Stimulated activated memory B cell treated with anti-CD40 and anti-IgM and Interleukin-4, amounts not matched to agents 10 μg/mL and 1 μg/mL and 100 μg/mL, for 72 hours (primary cell): ENCODE results near the gene GGA3.
A peak's percentile ranks its signal among the peaks of the same experiment; 100 is the strongest.
"Not testable (repeated sequence)": the region's sequence is repeated elsewhere in the genome, so short reads cannot be mapped to it uniquely, and the experiment has no call there.

Source experiments
- ATAC-seq: fragments of 150-1000 bp; cut with Tn5 transposase; 2 replicates; pipeline ENCODE4 v1.10.0; 2021
- H3K27ac Mint-ChIP-seq: one replicate; pipeline ENCODE4 v1.8.0; 2022; ENCODE audit warnings: mild to moderate bottlenecking, mixed read lengths
- H3K27me3 Mint-ChIP-seq: one replicate; pipeline ENCODE4 v1.8.0; 2022; ENCODE audit warnings: mixed read lengths
- H3K36me3 Mint-ChIP-seq: one replicate; pipeline ENCODE4 v1.8.0; 2022; ENCODE audit warnings: mixed read lengths
- H3K4me1 Mint-ChIP-seq: one replicate; pipeline ENCODE4 v1.8.0; 2022; ENCODE audit warnings: mixed read lengths
- H3K4me3 Mint-ChIP-seq: one replicate; pipeline ENCODE4 v1.8.0; 2022; ENCODE audit warnings: mild to moderate bottlenecking, moderate library complexity, mixed read lengths
- H3K9me3 Mint-ChIP-seq: one replicate; pipeline ENCODE4 v1.8.0; 2022; ENCODE audit warnings: mixed read lengths

GGA3 gene

GRCh38 chr17:75266316-75267152, 5.1 kb upstream of the GGA3 start:
- Mint-ChIP-seq H3K9me3 (no peaks in the 10 kb centered on the region), H3K36me3 (peaks cover 19% of the 10 kb centered on the region), H3K4me1 (peaks cover 46% of the 10 kb centered on the region), H3K4me3 (no peak overlapping the region), H3K27ac (no peak overlapping the region), H3K27me3 (no peaks in the 10 kb centered on the region)
- ATAC-seq, result no peak

- no peaks in the 10 kb centered on the region for H3K9me3 Mint-ChIP-seq
- peaks cover 49% of the 10 kb centered on the region for H3K4me1 Mint-ChIP-seq
- H3K27me3 Mint-ChIP-seq, result no peaks in the 10 kb centered on the region
- H3K4me3 Mint-ChIP-seq, result no peak overlapping the region
- no peak overlapping the region for H3K27ac Mint-ChIP-seq
- no peak for ATAC-seq
- H3K36me3 Mint-ChIP-seq, result peaks cover 19% of the 10 kb centered on the region
These were observed 4.4 kb upstream of the GGA3 start for GRCh38 chr17:75265614-75266315.

- peaks cover 55% of the 10 kb centered on the region for H3K4me1 Mint-ChIP-seq
- H3K27me3 Mint-ChIP-seq, result no peaks in the 10 kb centered on the region
- peak overlapping the region; percentile 89 for H3K4me3 Mint-ChIP-seq
- ATAC-seq, result no peak
- peaks cover 28% of the 10 kb centered on the region for H3K36me3 Mint-ChIP-seq
- H3K27ac Mint-ChIP-seq, result peak overlapping the region; percentile 100
- no peaks in the 10 kb centered on the region for H3K9me3 Mint-ChIP-seq
These were observed 1.6 kb upstream of the GGA3 start for GRCh38 chr17:75263055-75263454.

GRCh38 chr17:75262112-75262606, 753 bp upstream of the GGA3 start:
- Mint-ChIP-seq H3K27ac (peak overlapping the region; percentile 100), H3K9me3 (no peaks in the 10 kb centered on the region), H3K4me3 (peak overlapping the region; percentile 89), H3K4me1 (peaks cover 55% of the 10 kb centered on the region), H3K36me3 (peaks cover 21% of the 10 kb centered on the region), H3K27me3 (no peaks in the 10 kb centered on the region)
- no peak for ATAC-seq

- ATAC-seq, result peak; percentile 67
- Mint-ChIP-seq H3K4me1 (peaks cover 64% of the 10 kb centered on the region), H3K4me3 (peak overlapping the region; percentile 89), H3K27ac (peak overlapping the region; percentile 100), H3K9me3 (no peaks in the 10 kb centered on the region), H3K36me3 (peaks cover 15% of the 10 kb centered on the region), H3K27me3 (no peaks in the 10 kb centered on the region)
These were observed 618 bp downstream of the GGA3 start for GRCh38 chr17:75260641-75261335.

GRCh38 chr17:75257228-75257627, 4.2 kb downstream of the GGA3 start:
- not testable (repeated sequence) for H3K4me3 Mint-ChIP-seq, H3K9me3 Mint-ChIP-seq, H3K27me3 Mint-ChIP-seq, ATAC-seq, H3K36me3 Mint-ChIP-seq
- H3K27ac Mint-ChIP-seq, result peak overlapping the region; percentile 100
- peaks cover 92% of the 10 kb centered on the region for H3K4me1 Mint-ChIP-seq

GRCh38 chr17:75255954-75256698, 5.3 kb downstream of the GGA3 start:
- peak overlapping the region; percentile 100 for H3K27ac Mint-ChIP-seq
- not testable (repeated sequence) for H3K27me3 Mint-ChIP-seq, H3K9me3 Mint-ChIP-seq, ATAC-seq, H3K4me3 Mint-ChIP-seq, H3K36me3 Mint-ChIP-seq
- peaks cover 99% of the 10 kb centered on the region for H3K4me1 Mint-ChIP-seq

GRCh38 chr17:75252039-75252816, 9.2 kb downstream of the GGA3 start:
- Mint-ChIP-seq H3K4me1 (peaks cover 76% of the 10 kb centered on the region), H3K4me3 (no peak overlapping the region), H3K27ac (peak overlapping the region; percentile 100), H3K36me3 (no peaks in the 10 kb centered on the region), H3K9me3 (no peaks in the 10 kb centered on the region), H3K27me3 (no peaks in the 10 kb centered on the region)
- ATAC-seq, result no peak

GRCh38 chr17:75250009-75250471, 11.4 kb downstream of the GGA3 start:
- H3K4me1 Mint-ChIP-seq, result peaks cover 75% of the 10 kb centered on the region
- H3K27me3 Mint-ChIP-seq, result no peaks in the 10 kb centered on the region
- peak overlapping the region; percentile 100 for H3K27ac Mint-ChIP-seq
- H3K4me3 Mint-ChIP-seq, result peak overlapping the region; percentile 67
- ATAC-seq, result peak; percentile 96
- H3K36me3 Mint-ChIP-seq, result peaks cover 18% of the 10 kb centered on the region
- no peaks in the 10 kb centered on the region for H3K9me3 Mint-ChIP-seq

GRCh38 chr17:75249564-75249963, 11.8 kb downstream of the GGA3 start:
- Mint-ChIP-seq H3K27me3 (no peaks in the 10 kb centered on the region), H3K4me1 (peaks cover 75% of the 10 kb centered on the region), H3K4me3 (peak overlapping the region; percentile 67), H3K9me3 (no peaks in the 10 kb centered on the region), H3K36me3 (peaks cover 21% of the 10 kb centered on the region), H3K27ac (peak overlapping the region; percentile 100)
- ATAC-seq, result no peak

- no peak overlapping the region for H3K4me3 Mint-ChIP-seq
- H3K36me3 Mint-ChIP-seq, result peaks cover 43% of the 10 kb centered on the region
- no peak for ATAC-seq
- H3K4me1 Mint-ChIP-seq, result peaks cover 76% of the 10 kb centered on the region
- no peaks in the 10 kb centered on the region for H3K9me3 Mint-ChIP-seq
- peak overlapping the region; percentile 95 for H3K27ac Mint-ChIP-seq
- H3K27me3 Mint-ChIP-seq, result no peaks in the 10 kb centered on the region
These were observed 15.0 kb downstream of the GGA3 start for GRCh38 chr17:75246404-75246803.

GRCh38 chr17:75245011-75245410, 16.4 kb downstream of the GGA3 start:
- Mint-ChIP-seq H3K4me1 (peaks cover 75% of the 10 kb centered on the region), H3K36me3 (peaks cover 53% of the 10 kb centered on the region), H3K4me3 (peak overlapping the region; percentile 69), H3K27ac (peak overlapping the region; percentile 95), H3K27me3 (no peaks in the 10 kb centered on the region), H3K9me3 (no peaks in the 10 kb centered on the region)
- ATAC-seq, result no peak

GRCh38 chr17:75244133-75244866, 17.1 kb downstream of the GGA3 start:
- Mint-ChIP-seq H3K27me3 (no peaks in the 10 kb centered on the region), H3K4me1 (peaks cover 73% of the 10 kb centered on the region), H3K4me3 (peak overlapping the region; percentile 69), H3K36me3 (peaks cover 59% of the 10 kb centered on the region), H3K9me3 (no peaks in the 10 kb centered on the region), H3K27ac (peak overlapping the region; percentile 95)
- ATAC-seq, result peak; percentile 82
